Measurements from ENCODE around the gene CELA2A.
"Not testable (repeated sequence)": the region's sequence is repeated elsewhere in the genome, so short reads cannot be mapped to it uniquely, and the experiment has no call there.

- TF ChIP-seq, protein P1, sequence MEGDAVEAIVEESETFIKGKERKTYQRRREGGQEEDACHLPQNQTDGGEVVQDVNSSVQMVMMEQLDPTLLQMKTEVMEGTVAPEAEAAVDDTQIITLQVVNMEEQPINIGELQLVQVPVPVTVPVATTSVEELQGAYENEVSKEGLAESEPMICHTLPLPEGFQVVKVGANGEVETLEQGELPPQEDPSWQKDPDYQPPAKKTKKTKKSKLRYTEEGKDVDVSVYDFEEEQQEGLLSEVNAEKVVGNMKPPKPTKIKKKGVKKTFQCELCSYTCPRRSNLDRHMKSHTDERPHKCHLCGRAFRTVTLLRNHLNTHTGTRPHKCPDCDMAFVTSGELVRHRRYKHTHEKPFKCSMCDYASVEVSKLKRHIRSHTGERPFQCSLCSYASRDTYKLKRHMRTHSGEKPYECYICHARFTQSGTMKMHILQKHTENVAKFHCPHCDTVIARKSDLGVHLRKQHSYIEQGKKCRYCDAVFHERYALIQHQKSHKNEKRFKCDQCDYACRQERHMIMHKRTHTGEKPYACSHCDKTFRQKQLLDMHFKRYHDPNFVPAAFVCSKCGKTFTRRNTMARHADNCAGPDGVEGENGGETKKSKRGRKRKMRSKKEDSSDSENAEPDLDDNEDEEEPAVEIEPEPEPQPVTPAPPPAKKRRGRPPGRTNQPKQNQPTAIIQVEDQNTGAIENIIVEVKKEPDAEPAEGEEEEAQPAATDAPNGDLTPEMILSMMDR (IDR thresholded peaks at IDR 0.05), result not testable (repeated sequence)
- TF ChIP-seq REST (IDR thresholded peaks at IDR 0.05; ENCODE audit: low read depth, low read length); TCF12 (IDR thresholded peaks at IDR 0.05); NRF1 (IDR thresholded peaks at IDR 0.05; ENCODE audit: low read depth, low read length); RCOR1 (IDR thresholded peaks at IDR 0.05; ENCODE audit: low read length); ELF1 (IDR thresholded peaks at IDR 0.05); MEF2A (IDR thresholded peaks at IDR 0.05; ENCODE audit: borderline replicate concordance, low read depth); YY1 (IDR thresholded peaks at IDR 0.05; ENCODE audit: low read depth); EP300 (IDR thresholded peaks at IDR 0.05; ENCODE audit: borderline replicate concordance in 1 of 2, low read depth in 1 of 2, low read length in 1 of 2); POLR2AphosphoS5 (IDR thresholded peaks at IDR 0.05; ENCODE audit: low read depth, low read length); SMC3 (IDR thresholded peaks at IDR 0.05; ENCODE audit: low read depth, low read length); MXI1 (IDR thresholded peaks at IDR 0.05; ENCODE audit: low read depth, low read length): not testable (repeated sequence)
- TF ChIP-seq, protein P2, sequence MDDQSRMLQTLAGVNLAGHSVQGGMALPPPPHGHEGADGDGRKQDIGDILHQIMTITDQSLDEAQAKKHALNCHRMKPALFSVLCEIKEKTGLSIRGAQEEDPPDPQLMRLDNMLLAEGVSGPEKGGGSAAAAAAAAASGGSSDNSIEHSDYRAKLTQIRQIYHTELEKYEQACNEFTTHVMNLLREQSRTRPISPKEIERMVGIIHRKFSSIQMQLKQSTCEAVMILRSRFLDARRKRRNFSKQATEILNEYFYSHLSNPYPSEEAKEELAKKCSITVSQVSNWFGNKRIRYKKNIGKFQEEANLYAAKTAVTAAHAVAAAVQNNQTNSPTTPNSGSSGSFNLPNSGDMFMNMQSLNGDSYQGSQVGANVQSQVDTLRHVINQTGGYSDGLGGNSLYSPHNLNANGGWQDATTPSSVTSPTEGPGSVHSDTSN (IDR thresholded peaks at IDR 0.05), result not testable (repeated sequence)
- TF ChIP-seq, protein P3, sequence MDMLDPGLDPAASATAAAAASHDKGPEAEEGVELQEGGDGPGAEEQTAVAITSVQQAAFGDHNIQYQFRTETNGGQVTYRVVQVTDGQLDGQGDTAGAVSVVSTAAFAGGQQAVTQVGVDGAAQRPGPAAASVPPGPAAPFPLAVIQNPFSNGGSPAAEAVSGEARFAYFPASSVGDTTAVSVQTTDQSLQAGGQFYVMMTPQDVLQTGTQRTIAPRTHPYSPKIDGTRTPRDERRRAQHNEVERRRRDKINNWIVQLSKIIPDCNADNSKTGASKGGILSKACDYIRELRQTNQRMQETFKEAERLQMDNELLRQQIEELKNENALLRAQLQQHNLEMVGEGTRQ (IDR thresholded peaks at IDR 0.05; ENCODE audit: borderline replicate concordance, low read depth, low read length), result not testable (repeated sequence)
Observed at GRCh38 chr1:15469821-15470448, 13.4 kb downstream of the CELA2A start.

All from SK-N-SH (cell line).